Neural progenitor cell (in vitro differentiated cells): ENCODE results near the gene TNIK.
"Not testable (repeated sequence)": the region's sequence is repeated elsewhere in the genome, so short reads cannot be mapped to it uniquely, and the experiment has no call there.

Experiments used
- EZH2 ChIP-seq: fragments of 200-600 bp; sonication (generic); IDR thresholded peaks from 2 replicates; pipeline ENCODE4 v1.6.1; 2017; ENCODE audit warnings: antibody characterized with exemption, mild to moderate bottlenecking, moderate library complexity
- EZH2phosphoT487 ChIP-seq: fragments of 200-600 bp; sonication (generic); IDR thresholded peaks from 2 replicates; pipeline ENCODE4 v1.6.1; 2017; ENCODE audit warnings: antibody characterized with exemption
- TF ChIP-seq, protein P1 (sequence below): fragments of 200-600 bp; sonication (generic); IDR thresholded peaks from 2 replicates; pipeline ENCODE4 v1.5.1; 2017; ENCODE audit warnings: antibody characterized with exemption, mild to moderate bottlenecking

DNA sequence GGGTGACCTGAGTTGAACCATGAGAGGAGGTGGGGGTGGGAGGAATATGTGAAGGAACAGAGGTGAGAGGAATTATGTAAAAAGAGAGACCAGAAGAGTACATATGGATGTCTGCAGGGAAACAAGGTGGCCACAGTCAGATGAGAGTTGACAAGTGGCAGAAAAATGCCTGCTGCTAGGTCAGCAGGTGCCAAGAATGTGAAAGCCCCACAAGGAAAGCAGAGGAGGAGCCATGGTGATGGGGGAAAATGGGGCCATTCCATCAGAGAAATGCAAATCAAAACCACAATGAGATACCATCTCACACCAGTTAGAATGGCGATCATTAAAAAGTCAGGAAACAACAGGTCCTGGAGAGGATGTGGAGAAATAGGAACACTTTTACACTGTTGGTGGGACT lies 156.2 kb downstream of the TNIK start:
- TF ChIP-seq, protein P1, sequence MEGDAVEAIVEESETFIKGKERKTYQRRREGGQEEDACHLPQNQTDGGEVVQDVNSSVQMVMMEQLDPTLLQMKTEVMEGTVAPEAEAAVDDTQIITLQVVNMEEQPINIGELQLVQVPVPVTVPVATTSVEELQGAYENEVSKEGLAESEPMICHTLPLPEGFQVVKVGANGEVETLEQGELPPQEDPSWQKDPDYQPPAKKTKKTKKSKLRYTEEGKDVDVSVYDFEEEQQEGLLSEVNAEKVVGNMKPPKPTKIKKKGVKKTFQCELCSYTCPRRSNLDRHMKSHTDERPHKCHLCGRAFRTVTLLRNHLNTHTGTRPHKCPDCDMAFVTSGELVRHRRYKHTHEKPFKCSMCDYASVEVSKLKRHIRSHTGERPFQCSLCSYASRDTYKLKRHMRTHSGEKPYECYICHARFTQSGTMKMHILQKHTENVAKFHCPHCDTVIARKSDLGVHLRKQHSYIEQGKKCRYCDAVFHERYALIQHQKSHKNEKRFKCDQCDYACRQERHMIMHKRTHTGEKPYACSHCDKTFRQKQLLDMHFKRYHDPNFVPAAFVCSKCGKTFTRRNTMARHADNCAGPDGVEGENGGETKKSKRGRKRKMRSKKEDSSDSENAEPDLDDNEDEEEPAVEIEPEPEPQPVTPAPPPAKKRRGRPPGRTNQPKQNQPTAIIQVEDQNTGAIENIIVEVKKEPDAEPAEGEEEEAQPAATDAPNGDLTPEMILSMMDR = not testable (repeated sequence)
- TF ChIP-seq EZH2, EZH2phosphoT487: not testable (repeated sequence)
